ENCODE measurements around the gene SLC6A5.

SLC6A5 gene

GRCh38 chr11:20598492-20598891 lies 916 bp upstream of the SLC6A5 start (continued):
- no peak for TF ChIP-seq ZNF645 (tag by site-specific recombination; IDR thresholded peaks at IDR 0.05)
- no peak for TF ChIP-seq ZNF677 (tag by site-specific recombination; IDR thresholded peaks at IDR 0.05)
- TF ChIP-seq KLF7 (tag by site-specific recombination; IDR thresholded peaks at IDR 0.05; ENCODE audit: borderline replicate concordance), result no peak
- TF ChIP-seq ZNF292 (tag by site-specific recombination; IDR thresholded peaks at IDR 0.05; ENCODE audit: borderline replicate concordance, low read depth), result no peak

GRCh38 chr11:20600020-20600346 lies 575 bp downstream of the SLC6A5 start:
- Histone ChIP-seq H3K4me1 (ENCODE audit: control insufficient read depth, insufficient read depth, low read length) (no peaks in the 10 kb centered on the region), H3K36me3 (ENCODE audit: control insufficient read depth in 2 of 2, insufficient read depth in 1 of 2, low read length in 2 of 2) (no peaks in the 10 kb centered on the region), H3K4me3 (ENCODE audit: low read depth, low read length) (no peak overlapping the region), H3K9me3 (ENCODE audit: control insufficient read depth, insufficient read depth, low read depth, low read length) (no peaks in the 10 kb centered on the region), H3K27ac (ENCODE audit: extremely low read depth, low read depth, low read length) (no peak overlapping the region)
- TF ChIP-seq ZNF549 (tag by site-specific recombination; IDR thresholded peaks at IDR 0.05) (no peak), ZNF311 (tag by site-specific recombination; IDR thresholded peaks at IDR 0.05; ENCODE audit: borderline replicate concordance) (no peak), ZNF354C (tag by site-specific recombination; IDR thresholded peaks at IDR 0.05; ENCODE audit: borderline replicate concordance, low read depth) (no peak), ZNF791 (tag by site-specific recombination; IDR thresholded peaks at IDR 0.05) (no peak), ZNF169 (tag by site-specific recombination; IDR thresholded peaks at IDR 0.05) (no peak)
- CTCF ChIA-PET, result interaction anchor here (0.7 to 1.6 kb wide), 2 partner anchors 10 to 13 kb away, joined by 4 to 7 read pairs; no protein-coding TSS in a partner anchor
- POLR2A ChIA-PET, result no interaction called here

GRCh38 chr11:20600551-20600950 lies 1.1 kb downstream of the SLC6A5 start:
- ChIA-PET POLR2A (no interaction called here), CTCF (interaction anchor here (0.6 to 1.6 kb wide), 2 partner anchors 9 to 463 kb away, joined by 3 to 7 read pairs; no protein-coding TSS in a partner anchor)
- no peak overlapping the region for H3K4me3 ChIP-seq (ENCODE audit: low read depth, low read length)
- no peaks in the 10 kb centered on the region for H3K9me3 ChIP-seq (ENCODE audit: control insufficient read depth, insufficient read depth, low read depth, low read length)
- no peak overlapping the region for H3K27ac ChIP-seq (ENCODE audit: extremely low read depth, low read depth, low read length)
- no peaks in the 10 kb centered on the region for H3K36me3 ChIP-seq (ENCODE audit: control insufficient read depth in 2 of 2, insufficient read depth in 1 of 2, low read length in 2 of 2)
- H3K4me1 ChIP-seq (ENCODE audit: control insufficient read depth, insufficient read depth, low read length), result no peaks in the 10 kb centered on the region
- TF ChIP-seq PRDM6 (tag by site-specific recombination; IDR thresholded peaks at IDR 0.05), result no peak
- no peak for TF ChIP-seq ZNF529 (tag by site-specific recombination; IDR thresholded peaks at IDR 0.05; ENCODE audit: insufficient replicate concordance)
- no peak for TF ChIP-seq BCL11B (tag by site-specific recombination; IDR thresholded peaks at IDR 0.05; ENCODE audit: low read depth)
- TF ChIP-seq ZNF223 (tag by site-specific recombination; IDR thresholded peaks at IDR 0.05), result no peak
- TF ChIP-seq ZNF670 (tag by site-specific recombination; IDR thresholded peaks at IDR 0.05; ENCODE audit: low read depth), result no peak
- no peak for TF ChIP-seq ZNF433 (tag by site-specific recombination; IDR thresholded peaks at IDR 0.05; ENCODE audit: low read depth)
- TF ChIP-seq ZNF664 (tag by site-specific recombination; IDR thresholded peaks at IDR 0.05), result no peak
- no peak for TF ChIP-seq ZNF354C (tag by site-specific recombination; IDR thresholded peaks at IDR 0.05; ENCODE audit: borderline replicate concordance, low read depth)
- TF ChIP-seq HOXC10 (CRISPR knock-in tag; IDR thresholded peaks at IDR 0.05), result no peak

- TF ChIP-seq ZFP3 (tag by site-specific recombination; IDR thresholded peaks at IDR 0.05; ENCODE audit: low read depth) (no peak), ZIC2 (tag by site-specific recombination; IDR thresholded peaks at IDR 0.05) (no peak), ZNF394 (tag by site-specific recombination; IDR thresholded peaks at IDR 0.05; ENCODE audit: borderline replicate concordance) (no peak), ATF2 (tag by site-specific recombination; IDR thresholded peaks at IDR 0.05; ENCODE audit: low read depth) (no peak)
- no peaks in the 10 kb centered on the region for H3K36me3 ChIP-seq (ENCODE audit: control insufficient read depth in 2 of 2, insufficient read depth in 1 of 2, low read length in 2 of 2)
- no peaks in the 10 kb centered on the region for H3K9me3 ChIP-seq (ENCODE audit: control insufficient read depth, insufficient read depth, low read depth, low read length)
- no peak overlapping the region for H3K27ac ChIP-seq (ENCODE audit: extremely low read depth, low read depth, low read length)
- CTCF ChIA-PET, result interaction anchor here (0.6 to 1.6 kb wide), 2 partner anchors 9 to 464 kb away, joined by 3 to 7 read pairs; no protein-coding TSS in a partner anchor
- H3K4me1 ChIP-seq (ENCODE audit: control insufficient read depth, insufficient read depth, low read length), result no peaks in the 10 kb centered on the region
- H3K4me3 ChIP-seq (ENCODE audit: low read depth, low read length), result no peak overlapping the region
- POLR2A ChIA-PET, result no interaction called here
These were observed 2.0 kb downstream of the SLC6A5 start for GRCh38 chr11:20601221-20601914.
